HG02571 (cell line): ENCODE data around the gene PLAAT1.

Experiments
- ATAC-seq: cut with Tn5 transposase; IDR thresholded peaks from one replicate; pipeline ENCODE4 v1.9.1; 2021; ENCODE audit warnings: mild to moderate bottlenecking, moderate library complexity; ENCODE audit not compliant: unreplicated experiment

The PLAAT1 gene

GRCh38 chr3:193240850-193241706 is at the start of gene PLAAT1:
Gene PLAAT1 (plus strand): TSS chr3:193241222. CDS start chr3:193255651, 14,429 bp downstream.
- ATAC-seq: no peak

GRCh38 chr3:193194371-193194770 is 46.7 kb upstream of the PLAAT1 start:
- no peak for ATAC-seq

GRCh38 chr3:193196746-193197145 is 44.3 kb upstream of the PLAAT1 start:
- no peak for ATAC-seq

- ATAC-seq: no peak
These were observed 33.4 kb upstream of the PLAAT1 start for GRCh38 chr3:193207290-193208273.

- ATAC-seq: no peak
These were observed 30.4 kb upstream of the PLAAT1 start for GRCh38 chr3:193210618-193211017.

- no peak for ATAC-seq
These were observed 29.8 kb upstream of the PLAAT1 start for GRCh38 chr3:193211173-193211572.

- no peak for ATAC-seq
These were observed 29.0 kb upstream of the PLAAT1 start for GRCh38 chr3:193211984-193212383.

- no peak for ATAC-seq
These were observed 28.2 kb upstream of the PLAAT1 start for GRCh38 chr3:193212844-193213243.

GRCh38 chr3:193214445-193214844 is 26.6 kb upstream of the PLAAT1 start:
- no peak for ATAC-seq

- no peak for ATAC-seq
These were observed 15.5 kb upstream of the PLAAT1 start for GRCh38 chr3:193225302-193226125.

- ATAC-seq: no peak
These were observed 12.8 kb upstream of the PLAAT1 start for GRCh38 chr3:193228206-193228605.

- no peak for ATAC-seq
These were observed 11.1 kb upstream of the PLAAT1 start for GRCh38 chr3:193229851-193230420.

GRCh38 chr3:193230610-193231009 is 10.4 kb upstream of the PLAAT1 start:
- ATAC-seq: no peak

- no peak for ATAC-seq
These were observed 9.8 kb upstream of the PLAAT1 start for GRCh38 chr3:193231201-193231600.

- ATAC-seq: no peak
These were observed 4.4 kb upstream of the PLAAT1 start for GRCh38 chr3:193236599-193236998.

GRCh38 chr3:193237030-193237429 is 4.0 kb upstream of the PLAAT1 start:
- no peak for ATAC-seq

- ATAC-seq: no peak
These were observed 579 bp upstream of the PLAAT1 start for GRCh38 chr3:193240436-193240849.

- no peak for ATAC-seq
These were observed 694 bp downstream of the PLAAT1 start for GRCh38 chr3:193241716-193242115.

GRCh38 chr3:193243571-193243970 is 2.5 kb downstream of the PLAAT1 start:
- ATAC-seq: no peak

GRCh38 chr3:193248848-193249468 is 7.9 kb downstream of the PLAAT1 start:
- no peak for ATAC-seq
